OCI-LY7 (cell line): Measurements from ENCODE around the gene CFAP157. TPM values are rescaled to one million over a fixed set of nuclear protein-coding genes. Genes with fewer than 3 reads are reported as not detected.
A peak's percentile ranks its signal among the peaks of the same experiment; 100 is the strongest.

ENCODE experiments used
- BruUV-seq: library from RNA; stranded (reverse); fragments of 400-500 nt; replicated peaks from 2 replicates; lab custom pipeline; 2021; lab: Mats Ljungman, UMichigan
- CTCF ChIA-PET: fragments of 300-600 bp; sonication (Branson Sonifier 250); formaldehyde crosslinking; loops from one replicate; lab custom pipeline; 2022; ENCODE audit warnings: antibody characterized with exemption; ENCODE audit not compliant: unreplicated experiment; lab: Charles Lee
- POLR2A ChIA-PET: fragments of 300-600 bp; sonication (Branson Sonifier 250); formaldehyde crosslinking; loops from one replicate; lab custom pipeline; 2022; ENCODE audit warnings: antibody characterized with exemption; lab: Charles Lee
- DNase-seq: peaks from one replicate; pipeline ENCODE4 v3.0.0-alpha.2; 2015; ENCODE audit warnings: low spot score
- H2AFZ ChIP-seq: fragments of 200-600 bp; sonication (generic), shearing (Covaris generic); 2 replicates; pipeline ENCODE4 v1.6.1; 2014; ENCODE audit warnings: mild to moderate bottlenecking, antibody characterized with exemption, low read length, moderate library complexity
- H3K27ac ChIP-seq: fragments of 200-600 bp; sonication (generic); 2 replicates; pipeline ENCODE4 v1.5.1; 2014; ENCODE audit warnings: mixed run types, low read depth, mild to moderate bottlenecking, moderate library complexity, low read length, inconsistent platforms; ENCODE audit not compliant: poor library complexity, severe bottlenecking
- H3K36me3 ChIP-seq: fragments of 200-600 bp; sonication (generic); 2 replicates; pipeline ENCODE4 v1.6.1; 2014; ENCODE audit warnings: mild to moderate bottlenecking, antibody characterized with exemption, low read length, moderate library complexity, mixed read lengths; ENCODE audit not compliant: insufficient read depth
- H3K4me1 ChIP-seq: fragments of 200-600 bp; sonication (generic); 2 replicates; pipeline ENCODE4 v1.5.1; 2014; ENCODE audit warnings: mild to moderate bottlenecking, low read length; ENCODE audit not compliant: insufficient read depth, poor library complexity, severe bottlenecking
- H3K4me2 ChIP-seq: fragments of 200-600 bp; sonication (generic); 2 replicates; pipeline ENCODE4 v1.6.1; 2014; ENCODE audit warnings: mild to moderate bottlenecking, low read length
- H3K4me3 ChIP-seq: fragments of 200-600 bp; sonication (generic); 2 replicates; pipeline ENCODE4 v1.5.1; 2014; ENCODE audit warnings: mild to moderate bottlenecking, low read depth, low read length; ENCODE audit not compliant: poor library complexity, severe bottlenecking
- H3K79me2 ChIP-seq: fragments of 200-600 bp; sonication (generic); 2 replicates; pipeline ENCODE4 v1.6.1; 2016; ENCODE audit warnings: low read depth, mild to moderate bottlenecking, low read length, moderate library complexity, mixed read lengths; ENCODE audit not compliant: insufficient read depth
- H3K9me2 ChIP-seq: fragments of 200-600 bp; sonication (generic); 2 replicates; pipeline ENCODE4 v1.6.1; 2016; ENCODE audit warnings: mild to moderate bottlenecking, low read length, mixed read lengths; ENCODE audit not compliant: insufficient read depth
- H3K9me3 ChIP-seq: fragments of 200-600 bp; sonication (generic); 2 replicates; pipeline ENCODE4 v1.6.1; 2014; ENCODE audit warnings: mild to moderate bottlenecking, mixed run types, low read length, mixed read lengths
- H4K20me1 ChIP-seq: fragments of 200-600 bp; sonication (generic); 2 replicates; pipeline ENCODE4 v1.6.1; 2014; ENCODE audit warnings: mild to moderate bottlenecking, antibody characterized with exemption, low read length, moderate library complexity, mixed read lengths; ENCODE audit not compliant: insufficient read depth
- EZH2phosphoT487 ChIP-seq: fragments of 200-600 bp; sonication (generic); IDR thresholded peaks from 2 replicates; pipeline ENCODE4 v1.6.1; 2018; ENCODE audit warnings: low read depth, borderline replicate concordance, mild to moderate bottlenecking, mixed run types, antibody characterized with exemption, low read length, moderate library complexity, mixed read lengths
- intact Hi-C: fragments of 100-400 bp; cut with micrococcal nuclease; formaldehyde crosslinking; loops from one replicate; pipeline ENCODE4 v1.10.0; 2022; ENCODE audit not compliant: unreplicated experiment
- total RNA-seq, 2 experiments: library from RNA; depleted of rRNA in 1 of 2; stranded (reverse); fragments of >200 nt in 1 of 2; shearing (Covaris generic) in 1 of 2; gene quantifications; 2 replicates each; pipeline ENCODE4 v1.2.3, GENCODE V29; 2014 to 2022
- TF ChIP-seq, protein P1 (sequence below): fragments of 200-600 bp; sonication (generic); conservative IDR thresholded peaks from 2 replicates; pipeline ENCODE4 v1.5.1; 2014; ENCODE audit warnings: mild to moderate bottlenecking, antibody characterized with exemption, low read length, moderate library complexity, mixed read lengths

The CFAP157 gene
- total RNA-seq, 2 experiments from 2014 or later, result 0.13 to 0.22 TPM

DNA sequence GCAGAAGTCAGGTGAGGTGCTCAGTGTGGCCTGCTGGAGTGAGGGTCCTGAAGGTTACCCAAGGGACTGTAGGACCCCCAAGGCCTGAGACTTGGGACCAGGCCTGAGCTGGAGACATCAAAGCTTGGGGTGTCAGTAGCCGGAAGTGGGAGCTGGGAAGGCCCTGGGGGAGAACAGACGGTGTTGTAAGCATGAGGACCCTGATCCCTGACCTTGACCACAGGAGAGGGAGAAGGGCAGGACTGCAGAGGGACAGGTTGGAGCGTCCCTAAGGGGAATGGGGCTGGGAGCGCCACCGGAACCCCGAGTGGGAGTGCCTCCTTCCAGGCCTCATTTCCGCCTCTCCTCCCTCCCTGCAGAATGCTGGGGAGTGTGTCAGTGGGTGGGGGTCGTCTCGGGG is 9.6 kb downstream of the CFAP157 start:
- intact Hi-C loops, result no loop called here
- Histone ChIP-seq H3K36me3 (no peaks in the 10 kb centered on the region), H3K27ac (no peak overlapping the region), H2AFZ (peak overlapping the region; percentile 59; the same call in 1 of the 2 replicates), H3K79me2 (no peaks in the 10 kb centered on the region), H3K9me2 (no peaks in the 10 kb centered on the region), H4K20me1 (no peaks in the 10 kb centered on the region; the same call in 1 of the 2 replicates), H3K4me3 (peak overlapping the region; percentile 72), H3K4me2 (peak overlapping the region; percentile 92), H3K9me3 (no peaks in the 10 kb centered on the region), H3K4me1 (peaks cover 23% of the 10 kb centered on the region)
- ChIA-PET POLR2A (no interaction called here), CTCF (no interaction called here)
- TF ChIP-seq, protein P1, sequence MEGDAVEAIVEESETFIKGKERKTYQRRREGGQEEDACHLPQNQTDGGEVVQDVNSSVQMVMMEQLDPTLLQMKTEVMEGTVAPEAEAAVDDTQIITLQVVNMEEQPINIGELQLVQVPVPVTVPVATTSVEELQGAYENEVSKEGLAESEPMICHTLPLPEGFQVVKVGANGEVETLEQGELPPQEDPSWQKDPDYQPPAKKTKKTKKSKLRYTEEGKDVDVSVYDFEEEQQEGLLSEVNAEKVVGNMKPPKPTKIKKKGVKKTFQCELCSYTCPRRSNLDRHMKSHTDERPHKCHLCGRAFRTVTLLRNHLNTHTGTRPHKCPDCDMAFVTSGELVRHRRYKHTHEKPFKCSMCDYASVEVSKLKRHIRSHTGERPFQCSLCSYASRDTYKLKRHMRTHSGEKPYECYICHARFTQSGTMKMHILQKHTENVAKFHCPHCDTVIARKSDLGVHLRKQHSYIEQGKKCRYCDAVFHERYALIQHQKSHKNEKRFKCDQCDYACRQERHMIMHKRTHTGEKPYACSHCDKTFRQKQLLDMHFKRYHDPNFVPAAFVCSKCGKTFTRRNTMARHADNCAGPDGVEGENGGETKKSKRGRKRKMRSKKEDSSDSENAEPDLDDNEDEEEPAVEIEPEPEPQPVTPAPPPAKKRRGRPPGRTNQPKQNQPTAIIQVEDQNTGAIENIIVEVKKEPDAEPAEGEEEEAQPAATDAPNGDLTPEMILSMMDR, result no peak
- TF ChIP-seq EZH2phosphoT487, result no peak
- BruUV-seq, result no TSS peak
- no peak for DNase-seq

DNA sequence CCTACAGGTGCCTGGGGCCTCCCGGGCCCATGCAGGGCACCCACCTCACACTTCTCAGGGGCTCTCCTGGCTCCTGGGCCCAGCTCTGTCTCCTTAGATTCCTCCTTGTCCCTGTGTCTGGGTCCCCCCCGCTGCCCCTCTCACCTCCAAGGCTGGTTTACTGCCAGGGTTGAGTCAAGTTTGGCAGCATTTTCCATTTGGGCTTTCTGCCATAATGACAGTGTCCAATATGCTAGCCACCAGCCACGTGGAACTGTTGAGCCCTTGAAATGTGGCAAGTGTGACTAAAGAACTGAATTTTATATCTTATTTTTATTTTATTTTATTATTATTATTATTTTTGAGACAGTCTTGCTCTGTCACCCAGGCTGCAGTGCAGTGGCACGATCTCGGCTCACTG is 11.0 kb downstream of the CFAP157 start:
- H3K4me2 ChIP-seq, result no peak overlapping the region
- intact Hi-C loops, result no loop called here
- BruUV-seq, result no TSS peak
- no peaks in the 10 kb centered on the region for H3K79me2 ChIP-seq
- H4K20me1 ChIP-seq, result no peaks in the 10 kb centered on the region; the same call in 1 of the 2 replicates
- H3K4me1 ChIP-seq, result peaks cover 20% of the 10 kb centered on the region
- CTCF ChIA-PET, result no interaction called here
- no peaks in the 10 kb centered on the region for H3K9me2 ChIP-seq
- TF ChIP-seq, protein P1, result no peak
- TF ChIP-seq EZH2phosphoT487, result no peak
- no peaks in the 10 kb centered on the region for H3K36me3 ChIP-seq
- DNase-seq, result no peak
- POLR2A ChIA-PET, result no interaction called here
- H3K9me3 ChIP-seq, result no peaks in the 10 kb centered on the region
- no peak overlapping the region for H3K4me3 ChIP-seq
- H3K27ac ChIP-seq, result no peak overlapping the region
- H2AFZ ChIP-seq, result no peak overlapping the region

DNA sequence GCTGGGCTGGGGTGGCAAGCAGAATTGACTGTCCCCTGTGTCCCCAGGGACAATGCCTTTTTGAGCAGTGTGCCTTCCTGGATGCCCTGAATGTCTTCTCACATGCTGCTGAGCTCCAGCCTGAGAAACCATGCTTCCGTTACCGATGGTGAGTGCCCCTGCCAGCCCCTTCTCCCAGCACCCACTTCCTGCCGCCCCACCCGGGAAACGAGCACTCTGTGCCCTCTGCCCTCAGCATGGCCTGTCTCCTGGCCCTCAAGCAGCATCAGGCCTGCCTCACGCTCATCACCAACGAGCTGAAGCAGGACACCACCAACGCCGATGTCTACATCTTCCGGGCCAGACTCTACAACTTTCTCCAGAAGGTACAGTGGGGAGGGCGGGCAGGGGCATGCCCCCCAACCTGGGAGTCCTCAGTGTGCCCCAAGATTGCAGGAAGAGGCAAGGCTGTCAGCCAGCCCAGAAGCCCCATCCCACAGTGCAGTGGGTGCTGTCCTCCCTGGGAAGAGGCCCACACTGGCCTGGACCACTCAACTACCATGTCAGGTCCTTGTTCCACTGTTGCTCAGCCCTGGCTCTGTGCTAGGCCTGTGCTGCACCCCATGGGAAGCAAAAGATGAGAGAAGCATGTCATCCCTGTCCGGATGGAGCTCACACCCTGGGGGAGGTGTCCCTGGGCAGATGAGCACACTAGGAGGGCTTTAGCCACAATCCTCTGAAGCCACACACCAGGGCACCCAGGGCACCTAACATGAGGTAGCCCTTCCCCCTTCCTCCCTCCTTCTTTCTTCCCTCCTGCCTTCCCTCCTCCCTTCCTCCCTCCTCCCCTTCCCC is 13.5 kb downstream of the CFAP157 start:
- Histone ChIP-seq H3K4me2 (no peak overlapping the region), H3K9me2 (no peaks in the 10 kb centered on the region), H4K20me1 (no peaks in the 10 kb centered on the region), H2AFZ (no peak overlapping the region), H3K4me3 (no peak overlapping the region), H3K4me1 (peaks cover 16% of the 10 kb centered on the region), H3K79me2 (no peaks in the 10 kb centered on the region), H3K27ac (no peak overlapping the region), H3K36me3 (no peaks in the 10 kb centered on the region), H3K9me3 (no peaks in the 10 kb centered on the region)
- intact Hi-C loops, result no loop called here
- CTCF ChIA-PET, result no interaction called here
- POLR2A ChIA-PET, result interaction anchor here (0.6 kb wide), 1 partner anchor 202 kb away, joined by 3 read pairs; no protein-coding TSS in a partner anchor
- TF ChIP-seq, protein P1, result no peak
- no peak for TF ChIP-seq EZH2phosphoT487
- no TSS peak for BruUV-seq
- DNase-seq, result no peak
